GM23248 (cell line): ENCODE data around the gene DNAL4. TPM values are rescaled to one million over a fixed set of nuclear protein-coding genes. Genes with fewer than 3 reads are reported as not detected.
A peak's percentile ranks its signal among the peaks of the same experiment; 100 is the strongest.

Experiments used
- DNase-seq: peaks from one replicate; pipeline ENCODE4 v3.0.0-alpha.2; 2015
- H2AFZ ChIP-seq: fragments of 200-600 bp; sonication (generic); 2 replicates; pipeline ENCODE4 v1.6.1; 2016; ENCODE audit warnings: antibody characterized with exemption
- H3F3A ChIP-seq: fragments of 200-600 bp; sonication (generic); 2 replicates; pipeline ENCODE4 v1.6.1; 2016; ENCODE audit warnings: mild to moderate bottlenecking, antibody characterized with exemption, mixed run types; ENCODE audit not compliant: insufficient read depth
- H3K27ac ChIP-seq: fragments of 200-600 bp; sonication (generic); 2 replicates; pipeline ENCODE4 v1.5.1; 2016; ENCODE audit warnings: mild to moderate bottlenecking
- H3K27me3 ChIP-seq: fragments of 200-600 bp; sonication (generic); replicated peaks from 2 replicates; pipeline ENCODE4 v1.6.1; 2016; ENCODE audit warnings: mild to moderate bottlenecking; ENCODE audit not compliant: insufficient read depth
- H3K36me3 ChIP-seq: fragments of 200-600 bp; sonication (generic); 2 replicates; pipeline ENCODE4 v1.6.1; 2016; ENCODE audit warnings: low read depth, mild to moderate bottlenecking
- H3K4me1 ChIP-seq: fragments of 200-600 bp; sonication (generic); 2 replicates; pipeline ENCODE4 v1.6.1; 2016; ENCODE audit warnings: mild to moderate bottlenecking; ENCODE audit not compliant: insufficient read depth
- H3K4me2 ChIP-seq: fragments of 200-600 bp; sonication (generic); one replicate; pipeline ENCODE4 v1.6.1; 2016; ENCODE audit warnings: mild to moderate bottlenecking; ENCODE audit not compliant: unreplicated experiment
- H3K4me3 ChIP-seq: fragments of 200-600 bp; sonication (generic); 2 replicates; pipeline ENCODE4 v1.5.1; 2016; ENCODE audit warnings: mild to moderate bottlenecking
- H3K79me2 ChIP-seq: fragments of 200-600 bp; sonication (generic); 2 replicates; pipeline ENCODE4 v1.6.1; 2016; ENCODE audit warnings: mild to moderate bottlenecking; ENCODE audit not compliant: insufficient read depth
- H3K9ac ChIP-seq: fragments of 200-600 bp; sonication (generic); 2 replicates; pipeline ENCODE4 v1.6.1; 2016; ENCODE audit warnings: mild to moderate bottlenecking
- H3K9me2 ChIP-seq: fragments of 200-600 bp; sonication (generic); 2 replicates; pipeline ENCODE4 v1.6.1; 2016; ENCODE audit warnings: mixed run types, mild to moderate bottlenecking, moderate library complexity; ENCODE audit not compliant: insufficient read depth
- H3K9me3 ChIP-seq: fragments of 200-600 bp; sonication (generic); one replicate; pipeline ENCODE4 v1.6.1; 2017; ENCODE audit warnings: low read depth
- H4K20me1 ChIP-seq: fragments of 200-600 bp; sonication (generic); 2 replicates; pipeline ENCODE4 v1.6.0; 2016; ENCODE audit not compliant: insufficient read depth
- EZH2 ChIP-seq: fragments of 200-600 bp; sonication (generic); IDR thresholded peaks from 2 replicates; pipeline ENCODE4 v1.6.1; 2018; ENCODE audit warnings: antibody characterized with exemption, mild to moderate bottlenecking; ENCODE audit not compliant: insufficient read depth, poor library complexity, severe bottlenecking
- EZH2phosphoT487 ChIP-seq: fragments of 200-600 bp; sonication (generic); IDR thresholded peaks from 2 replicates; pipeline ENCODE4 v1.6.1; 2018; ENCODE audit warnings: antibody characterized with exemption, moderate library complexity, mild to moderate bottlenecking, low read depth; ENCODE audit not compliant: insufficient read depth
- whole genome bisulfite sequencing, 2 experiments: methylation state at CpG; one replicate each; pipeline ENCODE4 v1.1.6; 2015 to 2017; ENCODE audit warnings: low lambda C conversion rate in 2 of 2, low coverage in 1 of 2; ENCODE audit errors: missing lambda C conversion rate in 2 of 2; 5-methylcytosine and 5-hydroxymethylcytosine counted together
- in situ Hi-C: fragments of 300-500 bp; cut with MboI; formaldehyde crosslinking; loops from 2 replicates; pipeline ENCODE4 v1.15.0; 2020
- polyA plus RNA-seq: library from polyadenylated mRNA; unstranded; fragments of >200 nt; fragmentation: Nextera tagmentation; extraction: Ambion mirVana; gene quantifications from 2 replicates; pipeline ENCODE4 v1.2.1, GENCODE V29; 2016
- total RNA-seq: library from RNA; depleted of rRNA; stranded (reverse); fragments of >200 nt; shearing (Covaris generic); gene quantifications from 2 replicates; pipeline ENCODE4 v1.2.3, GENCODE V29; 2014

Gene DNAL4
- total and polyA plus RNA-seq, 2 experiments from 2014 or later = 14.2 to 18.9 TPM

- Histone ChIP-seq H3K9me3 (no peaks in the 10 kb centered on the region), H3K9me2 (no peaks in the 10 kb centered on the region), H3K79me2 (peaks cover 6% of the 10 kb centered on the region), H3K36me3 (no peaks in the 10 kb centered on the region), H4K20me1 (no peaks in the 10 kb centered on the region), H3F3A (peaks cover 13% of the 10 kb centered on the region), H3K4me1 (peaks cover 17% of the 10 kb centered on the region), H3K27ac (peak overlapping the region; percentile 50), H3K9ac (peak overlapping the region; percentile 31), H2AFZ (peak overlapping the region; percentile 28; the same call in 1 of the 2 replicates), H3K27me3 (no peaks in the 10 kb centered on the region), H3K4me2 (peak overlapping the region; percentile 29), H3K4me3 (no peak overlapping the region)
- DNase-seq = peak; percentile 96
- in situ Hi-C loops = no loop called here
- WGBS, 2 experiments = 37% methylated on average over 16 of the region's 16 CpGs
- TF ChIP-seq EZH2 (no peak), EZH2phosphoT487 (no peak)
Measured at GRCh38 chr22:38788021-38788816, 5.7 kb downstream of the DNAL4 start.

DNA sequence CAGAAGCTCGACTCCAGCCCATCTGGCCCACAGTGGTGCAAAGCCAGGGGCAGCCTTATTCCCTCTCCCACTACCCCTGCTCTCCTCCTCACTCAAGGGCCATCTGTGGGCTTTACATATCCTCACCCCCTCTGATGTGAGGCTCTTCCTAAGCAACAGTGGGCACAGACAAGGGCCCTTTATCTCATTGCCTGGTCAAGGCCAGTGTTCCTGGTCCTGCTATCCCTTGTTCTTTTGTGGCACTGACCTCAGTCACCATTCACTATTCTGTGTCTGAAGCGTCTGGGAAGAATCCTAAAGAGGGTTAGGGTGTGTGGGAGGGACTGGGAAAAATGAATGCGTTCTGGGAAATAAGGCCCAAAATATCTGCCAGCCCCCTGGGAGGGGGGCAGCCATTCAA, 7.3 kb downstream of the DNAL4 start:
- Histone ChIP-seq H3F3A (peaks cover 20% of the 10 kb centered on the region), H3K79me2 (no peaks in the 10 kb centered on the region), H3K36me3 (no peaks in the 10 kb centered on the region), H3K4me3 (no peak overlapping the region), H3K27ac (no peak overlapping the region), H3K27me3 (no peaks in the 10 kb centered on the region), H4K20me1 (no peaks in the 10 kb centered on the region), H3K9ac (no peak overlapping the region), H3K9me3 (no peaks in the 10 kb centered on the region), H3K4me1 (peaks cover 19% of the 10 kb centered on the region), H3K9me2 (no peaks in the 10 kb centered on the region), H3K4me2 (no peak overlapping the region), H2AFZ (no peak overlapping the region)
- WGBS, 2 experiments = 91 to 100% methylated on average over 3 of the region's 3 CpGs
- in situ Hi-C loops = no loop called here
- TF ChIP-seq EZH2phosphoT487 = no peak
- no peak for TF ChIP-seq EZH2
- DNase-seq = no peak

GRCh38 chr22:38784856-38785255, 9.1 kb downstream of the DNAL4 start:
- H3K9me2 ChIP-seq = no peaks in the 10 kb centered on the region
- H3K4me2 ChIP-seq = no peak overlapping the region
- DNase-seq = no peak
- no peaks in the 10 kb centered on the region for H3K27me3 ChIP-seq
- in situ Hi-C loops = no loop called here
- H3K36me3 ChIP-seq = no peaks in the 10 kb centered on the region
- no peaks in the 10 kb centered on the region for H4K20me1 ChIP-seq
- H2AFZ ChIP-seq = no peak overlapping the region
- H3K27ac ChIP-seq = no peak overlapping the region
- H3F3A ChIP-seq = peaks cover 20% of the 10 kb centered on the region
- TF ChIP-seq EZH2phosphoT487 (no peak), EZH2 (no peak)
- no peaks in the 10 kb centered on the region for H3K9me3 ChIP-seq
- no peaks in the 10 kb centered on the region for H3K79me2 ChIP-seq
- H3K4me3 ChIP-seq = no peak overlapping the region
- WGBS, 2 experiments = 71 to 75% methylated on average over 5 of the region's 5 CpGs
- H3K4me1 ChIP-seq = peaks cover 19% of the 10 kb centered on the region
- no peak overlapping the region for H3K9ac ChIP-seq

DNA sequence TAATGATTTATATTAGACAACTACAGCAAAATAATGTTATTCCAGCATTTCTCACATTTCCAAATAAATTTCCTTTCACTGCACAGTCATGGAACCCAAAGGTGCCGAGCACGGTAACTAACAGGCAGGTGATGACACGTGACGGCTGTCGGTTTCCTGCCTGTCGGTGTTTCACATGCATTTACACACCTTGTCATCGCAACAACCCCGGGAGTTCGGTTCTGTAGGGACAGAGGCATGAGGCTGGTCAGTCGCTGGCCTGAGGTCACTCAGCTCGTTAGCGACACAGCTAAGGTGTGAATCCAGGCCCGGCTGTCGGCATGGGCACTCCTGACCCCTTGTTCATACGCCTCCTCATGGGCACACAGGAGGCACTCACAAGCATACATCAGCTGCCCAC, 9.9 kb downstream of the DNAL4 start:
- Histone ChIP-seq H4K20me1 (no peaks in the 10 kb centered on the region), H2AFZ (no peak overlapping the region), H3K9me3 (no peaks in the 10 kb centered on the region), H3K9me2 (no peaks in the 10 kb centered on the region), H3K36me3 (no peaks in the 10 kb centered on the region), H3K4me2 (no peak overlapping the region), H3F3A (peaks cover 12% of the 10 kb centered on the region), H3K27me3 (no peaks in the 10 kb centered on the region), H3K4me1 (peaks cover 18% of the 10 kb centered on the region), H3K4me3 (no peak overlapping the region), H3K79me2 (no peaks in the 10 kb centered on the region), H3K9ac (no peak overlapping the region), H3K27ac (no peak overlapping the region)
- WGBS, 2 experiments = 97 to 98% methylated on average over 15 of the region's 15 CpGs
- no peak for TF ChIP-seq EZH2phosphoT487
- no peak for TF ChIP-seq EZH2
- DNase-seq = no peak
- in situ Hi-C loops = no loop called here
